NCI-H146 treated with DMSO at 0.1 percent for 48 hours (cell line): ENCODE data around the gene TM9SF3.

Source experiments
- DNase-seq: peaks from one replicate; lab custom pipeline; 2025; ENCODE audit not compliant: unreplicated experiment; lab: John Stamatoyannopoulos, UW

TM9SF3 gene

GRCh38 chr10:96513305-96513697, 73.5 kb downstream of the TM9SF3 start:
- no peak for DNase-seq

- no peak for DNase-seq
Measured at GRCh38 chr10:96512524-96513304, 74.1 kb downstream of the TM9SF3 start.

- peak; percentile 50 for DNase-seq
Measured at GRCh38 chr10:96511044-96511945, 75.5 kb downstream of the TM9SF3 start.

GRCh38 chr10:96509017-96509641, 77.7 kb downstream of the TM9SF3 start:
- DNase-seq = no peak

- DNase-seq = no peak
Measured at GRCh38 chr10:96507044-96507443, 79.8 kb downstream of the TM9SF3 start.

- DNase-seq = no peak
Measured at GRCh38 chr10:96505150-96506136, 81.4 kb downstream of the TM9SF3 start.

- DNase-seq = no peak
Measured at GRCh38 chr10:96502561-96503282, 84.1 kb downstream of the TM9SF3 start.

- DNase-seq = no peak
Measured at GRCh38 chr10:96501985-96502384, 84.8 kb downstream of the TM9SF3 start.

GRCh38 chr10:96500519-96500918, 86.3 kb downstream of the TM9SF3 start:
- no peak for DNase-seq

GRCh38 chr10:96500050-96500449, 86.8 kb downstream of the TM9SF3 start:
- no peak for DNase-seq

- peak; percentile 60 for DNase-seq
Measured at GRCh38 chr10:96497391-96497790, 89.4 kb downstream of the TM9SF3 start.

- DNase-seq = peak; percentile 4
Measured at GRCh38 chr10:96496281-96496925, 90.4 kb downstream of the TM9SF3 start.

- DNase-seq = no peak
Measured at GRCh38 chr10:96495544-96495943, 91.3 kb downstream of the TM9SF3 start.

GRCh38 chr10:96494694-96495093, 92.1 kb downstream of the TM9SF3 start:
- no peak for DNase-seq

GRCh38 chr10:96493871-96494525, 92.8 kb downstream of the TM9SF3 start:
- no peak for DNase-seq

- no peak for DNase-seq
Measured at GRCh38 chr10:96493254-96493653, 93.6 kb downstream of the TM9SF3 start.

GRCh38 chr10:96491303-96491702, 95.5 kb downstream of the TM9SF3 start:
- no peak for DNase-seq

- no peak for DNase-seq
Measured at GRCh38 chr10:96488161-96488935, 98.5 kb downstream of the TM9SF3 start.
